Stimulated activated naive CD8-positive, alpha-beta T cell treated with anti-CD3 and anti-CD28 coated beads, Interleukin-15, amount 100 ng/mL, for 72 hours (primary cell): Measurements from ENCODE around the gene EFR3B.

ENCODE experiments used
- ATAC-seq: fragments of 150-1000 bp; cut with Tn5 transposase; 2 replicates; pipeline ENCODE4 v1.10.0; 2021; ENCODE audit warnings: mild to moderate bottlenecking, moderate library complexity
- DNase-seq, 2 donors: peaks; one replicate each; pipeline ENCODE4 v3.0.0; 2021 to 2022
- H3K27ac Mint-ChIP-seq, 2 donors: one replicate each; pipeline ENCODE4 v1.8.0; 2022; ENCODE audit warnings: mild to moderate bottlenecking in 2 of 2, mixed read lengths in 2 of 2, moderate library complexity in 2 of 2
- H3K27me3 Mint-ChIP-seq: one replicate; pipeline ENCODE4 v1.8.0; 2022; ENCODE audit warnings: mixed read lengths
- H3K4me1 Mint-ChIP-seq: one replicate; pipeline ENCODE4 v1.8.0; 2022; ENCODE audit warnings: mild to moderate bottlenecking, mixed read lengths
- H3K4me3 Mint-ChIP-seq, 2 donors: one replicate each; pipeline ENCODE4 v1.8.0; 2022; ENCODE audit warnings: mild to moderate bottlenecking in 2 of 2, mixed read lengths in 2 of 2, moderate library complexity in 1 of 2
- H3K9me3 Mint-ChIP-seq, 2 donors: one replicate each; pipeline ENCODE4 v1.8.0; 2022; ENCODE audit warnings: mixed read lengths in 2 of 2

EFR3B gene

DNA sequence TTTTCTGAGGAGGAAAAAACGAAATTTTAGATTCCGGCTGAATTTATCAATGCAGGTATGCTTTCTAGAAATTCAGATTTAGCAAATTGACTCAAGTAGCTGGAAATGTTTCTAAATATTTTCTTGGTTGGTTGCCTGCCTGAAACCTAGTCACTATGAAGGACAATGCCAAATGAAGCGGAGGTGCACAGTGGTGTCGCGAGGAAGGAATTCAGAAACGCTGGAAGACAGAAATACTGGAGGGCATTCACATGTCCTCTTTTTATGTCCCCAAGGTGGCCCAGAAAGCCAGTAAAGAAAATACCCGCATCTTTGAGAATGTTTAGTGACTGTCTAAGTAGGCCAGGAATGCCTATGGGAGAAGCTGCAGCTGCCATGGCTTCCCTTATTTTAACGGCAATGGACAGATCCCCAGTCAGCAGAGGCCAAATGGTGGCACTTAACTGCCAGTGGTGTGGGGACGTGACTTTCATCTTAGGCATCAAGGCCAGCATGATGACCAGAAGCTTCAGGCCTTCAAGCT lies 15.8 kb upstream of the EFR3B start:
- DNase-seq (no peak), ATAC-seq (no peak)
- Mint-ChIP-seq H3K27me3 (no peaks in the 10 kb centered on the region), H3K27ac (no peak overlapping the region), H3K4me3 (no peak overlapping the region), H3K9me3 (no peaks in the 10 kb centered on the region), H3K4me1 (no peaks in the 10 kb centered on the region)

DNA sequence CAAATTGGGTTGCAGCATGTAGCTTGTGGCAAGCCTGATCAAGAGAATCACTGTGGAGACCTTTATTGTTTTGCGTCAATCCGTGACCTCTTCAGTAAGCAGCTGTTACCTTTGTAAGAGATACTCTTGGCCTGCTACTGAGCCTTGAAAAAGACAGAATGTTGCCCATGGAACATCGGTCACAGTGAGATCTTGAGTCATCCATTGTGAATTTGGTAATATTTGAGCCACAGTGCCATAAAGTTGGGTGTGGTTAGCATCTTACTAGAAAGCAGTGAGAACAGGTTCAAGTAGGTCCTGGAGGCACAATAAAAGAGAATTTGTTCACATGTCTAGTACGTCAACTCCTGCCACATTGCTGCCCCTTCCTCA lies 12.7 kb upstream of the EFR3B start:
- DNase-seq (no peak), ATAC-seq (no peak)
- Mint-ChIP-seq H3K27me3 (no peaks in the 10 kb centered on the region), H3K9me3 (no peaks in the 10 kb centered on the region), H3K4me1 (no peaks in the 10 kb centered on the region), H3K4me3 (no peak overlapping the region), H3K27ac (no peak overlapping the region)

DNA sequence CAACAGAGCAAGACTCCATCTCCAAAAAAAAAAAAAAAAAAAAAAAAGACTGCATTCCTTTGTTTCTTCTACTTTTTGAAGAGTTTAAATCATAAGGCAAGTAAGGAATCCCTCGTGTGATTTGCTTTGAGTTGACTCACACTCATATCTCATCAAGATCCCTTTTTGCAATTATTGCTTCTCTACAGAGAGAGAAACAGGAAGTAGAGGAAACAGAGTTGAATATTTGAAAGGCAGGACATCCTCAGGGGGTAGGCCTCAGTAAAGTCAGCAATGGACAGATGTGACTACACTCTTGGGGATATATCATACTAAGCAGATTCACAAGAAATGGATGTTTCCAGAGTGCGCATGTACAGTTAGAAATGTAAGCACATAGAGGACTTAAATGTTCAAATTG lies 11.2 kb upstream of the EFR3B start:
- no peak for ATAC-seq
- no peak overlapping the region for H3K4me3 Mint-ChIP-seq
- H3K27ac Mint-ChIP-seq, result no peak overlapping the region
- DNase-seq, result no peak
- H3K9me3 Mint-ChIP-seq, result no peaks in the 10 kb centered on the region
- no peaks in the 10 kb centered on the region for H3K4me1 Mint-ChIP-seq
- no peaks in the 10 kb centered on the region for H3K27me3 Mint-ChIP-seq

DNA sequence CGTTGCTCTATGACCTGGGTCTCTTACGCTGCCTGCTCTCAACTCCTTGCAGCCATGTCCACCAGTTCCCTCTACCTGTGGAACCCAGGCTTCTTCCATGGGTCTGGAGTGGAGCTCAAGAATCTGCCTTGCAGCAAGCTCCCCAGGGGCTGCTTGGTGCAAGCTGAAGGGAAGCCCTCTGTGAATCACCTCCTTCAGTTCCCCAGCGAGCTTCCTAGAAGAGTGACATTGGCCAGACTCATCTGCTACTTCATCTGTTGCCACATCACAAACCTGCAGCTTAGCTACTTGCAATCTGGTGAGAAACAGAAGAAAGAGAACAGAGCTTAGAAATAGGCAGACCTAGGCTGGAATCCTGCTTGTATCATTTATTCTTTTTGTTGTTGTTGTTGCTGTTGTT lies 9.8 kb upstream of the EFR3B start:
- H3K9me3 Mint-ChIP-seq, result no peaks in the 10 kb centered on the region
- H3K4me1 Mint-ChIP-seq, result no peaks in the 10 kb centered on the region
- no peak for ATAC-seq
- H3K4me3 Mint-ChIP-seq, result no peak overlapping the region
- no peak overlapping the region for H3K27ac Mint-ChIP-seq
- no peaks in the 10 kb centered on the region for H3K27me3 Mint-ChIP-seq
- no peak for DNase-seq

DNA sequence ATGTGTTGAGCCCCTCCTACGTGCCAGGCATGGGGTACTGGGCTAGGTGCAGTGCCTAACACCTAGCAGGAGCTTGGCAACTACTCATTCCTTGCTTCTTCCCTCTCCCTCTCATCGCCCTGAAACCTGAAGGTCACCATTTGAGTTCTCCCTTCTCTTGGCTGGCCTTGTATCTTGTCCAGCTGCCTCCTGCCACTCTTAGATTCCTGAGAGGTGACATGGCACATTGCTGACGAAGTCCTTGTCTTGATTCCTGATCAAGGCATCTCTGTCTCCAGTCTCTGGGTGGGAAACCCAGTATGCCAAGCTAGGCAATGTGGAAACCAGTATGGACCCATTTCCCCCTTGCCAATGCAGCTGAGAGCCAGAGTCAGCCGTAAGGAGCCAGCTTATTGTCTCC lies 9.0 kb upstream of the EFR3B start:
- no peak overlapping the region for H3K4me3 Mint-ChIP-seq
- ATAC-seq, result no peak
- no peaks in the 10 kb centered on the region for H3K4me1 Mint-ChIP-seq
- no peak for DNase-seq
- no peak overlapping the region for H3K27ac Mint-ChIP-seq
- no peaks in the 10 kb centered on the region for H3K9me3 Mint-ChIP-seq
- no peaks in the 10 kb centered on the region for H3K27me3 Mint-ChIP-seq

DNA sequence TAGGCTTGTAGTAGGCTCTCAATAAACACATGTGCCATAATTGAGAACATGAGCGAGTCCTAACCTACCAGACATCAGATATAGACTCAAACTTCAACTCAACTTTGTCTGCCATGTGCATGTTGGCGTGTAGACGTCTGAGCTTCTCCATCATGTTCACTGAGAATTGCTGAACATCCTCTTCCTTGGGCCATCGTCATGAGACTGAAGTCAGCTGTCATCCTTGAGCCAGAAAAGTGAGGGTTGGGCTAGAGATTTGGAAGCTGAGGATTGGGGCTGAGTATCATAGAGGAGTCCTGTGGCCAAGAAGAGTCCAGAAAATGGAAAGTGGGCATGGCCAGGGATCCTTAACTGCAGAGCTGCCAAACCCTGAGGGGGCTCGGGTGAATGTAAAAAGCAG lies 7.8 kb upstream of the EFR3B start:
- H3K27me3 Mint-ChIP-seq, result no peaks in the 10 kb centered on the region
- no peak overlapping the region for H3K27ac Mint-ChIP-seq
- no peak overlapping the region for H3K4me3 Mint-ChIP-seq
- DNase-seq (no peak), ATAC-seq (no peak)
- no peaks in the 10 kb centered on the region for H3K9me3 Mint-ChIP-seq
- H3K4me1 Mint-ChIP-seq, result no peaks in the 10 kb centered on the region

DNA sequence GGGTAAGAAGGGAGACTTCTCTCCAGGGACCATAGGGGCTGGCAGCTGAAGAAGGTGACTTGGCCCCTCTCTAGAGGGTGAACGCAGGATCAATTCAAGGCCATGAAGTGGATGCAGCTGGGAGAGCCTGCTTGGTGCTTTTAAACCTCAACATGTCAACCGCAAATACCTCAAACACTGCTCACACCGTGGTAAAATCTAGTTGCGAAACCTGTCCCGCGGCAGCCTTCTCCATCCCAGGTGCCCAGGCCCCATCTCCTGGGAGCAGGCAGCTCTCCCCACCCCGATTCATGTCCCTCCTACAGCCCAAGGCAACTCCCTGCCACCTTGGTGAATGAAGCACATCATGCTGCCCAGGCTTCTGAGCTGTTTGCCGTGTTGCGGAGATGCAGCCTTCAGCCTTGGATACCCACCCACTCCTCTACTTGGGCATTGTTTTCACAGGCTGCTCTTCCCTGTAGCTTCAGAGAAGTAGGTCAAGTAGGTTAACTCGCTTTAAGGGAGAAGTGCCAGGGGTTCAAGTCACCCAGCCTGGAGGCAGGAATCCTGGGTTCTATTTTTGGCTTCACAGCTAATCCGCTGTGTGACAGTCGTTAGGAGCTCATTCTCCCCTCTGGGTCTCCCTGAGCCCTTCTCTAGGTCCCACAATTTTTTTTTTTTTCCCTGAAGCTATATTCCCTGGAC lies 6.2 kb upstream of the EFR3B start:
- Mint-ChIP-seq H3K4me3 (no peak overlapping the region), H3K9me3 (no peaks in the 10 kb centered on the region), H3K27me3 (peaks cover 10% of the 10 kb centered on the region), H3K4me1 (no peaks in the 10 kb centered on the region), H3K27ac (no peak overlapping the region)
- no peak for DNase-seq
- ATAC-seq, result no peak

DNA sequence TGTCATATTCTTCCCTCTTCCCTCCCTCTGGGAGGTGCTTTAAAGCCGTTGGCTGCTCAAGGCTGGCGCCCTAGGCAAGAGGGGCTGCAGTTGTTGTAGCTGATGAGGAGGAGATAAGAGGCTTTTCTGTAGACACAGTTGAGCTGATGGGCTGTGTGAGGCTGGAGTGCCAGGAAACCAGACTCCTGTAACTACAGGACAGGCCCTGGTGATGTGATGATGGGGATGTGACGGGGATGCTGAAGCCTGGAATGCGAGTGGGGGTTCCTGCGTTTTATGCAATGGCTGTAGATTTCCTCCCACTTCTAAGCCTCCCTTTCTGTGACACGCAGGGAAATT lies 5.7 kb upstream of the EFR3B start:
- ATAC-seq, result no peak
- H3K27me3 Mint-ChIP-seq, result peaks cover 15% of the 10 kb centered on the region
- H3K4me1 Mint-ChIP-seq, result peaks cover 3% of the 10 kb centered on the region
- no peak overlapping the region for H3K4me3 Mint-ChIP-seq
- no peak overlapping the region for H3K27ac Mint-ChIP-seq
- no peaks in the 10 kb centered on the region for H3K9me3 Mint-ChIP-seq
- DNase-seq, result no peak

DNA sequence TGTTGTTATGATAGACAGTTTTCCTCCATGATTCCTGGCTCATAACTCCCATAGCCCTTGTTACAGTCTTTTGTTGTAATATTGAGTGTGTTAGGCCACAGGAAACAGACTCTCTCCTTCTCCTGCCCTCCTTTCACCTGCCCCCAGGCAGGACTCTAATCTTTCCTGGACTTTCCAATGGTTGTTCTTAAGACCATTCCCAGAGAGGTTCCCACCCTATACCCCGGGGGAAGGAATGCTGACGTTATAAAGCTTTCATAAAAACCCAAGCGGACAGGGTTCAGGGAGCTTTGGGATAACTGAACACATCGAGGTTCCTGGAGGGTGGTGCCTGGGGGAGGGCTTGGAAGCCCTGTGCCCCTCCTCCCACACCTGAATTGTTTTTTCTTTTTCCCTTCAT lies 2.8 kb upstream of the EFR3B start:
- no peak overlapping the region for H3K27ac Mint-ChIP-seq
- H3K4me1 Mint-ChIP-seq, result peaks cover 28% of the 10 kb centered on the region
- DNase-seq (no peak), ATAC-seq (no peak)
- peaks cover 42% of the 10 kb centered on the region for H3K27me3 Mint-ChIP-seq
- no peaks in the 10 kb centered on the region for H3K9me3 Mint-ChIP-seq
- no peak overlapping the region for H3K4me3 Mint-ChIP-seq

DNA sequence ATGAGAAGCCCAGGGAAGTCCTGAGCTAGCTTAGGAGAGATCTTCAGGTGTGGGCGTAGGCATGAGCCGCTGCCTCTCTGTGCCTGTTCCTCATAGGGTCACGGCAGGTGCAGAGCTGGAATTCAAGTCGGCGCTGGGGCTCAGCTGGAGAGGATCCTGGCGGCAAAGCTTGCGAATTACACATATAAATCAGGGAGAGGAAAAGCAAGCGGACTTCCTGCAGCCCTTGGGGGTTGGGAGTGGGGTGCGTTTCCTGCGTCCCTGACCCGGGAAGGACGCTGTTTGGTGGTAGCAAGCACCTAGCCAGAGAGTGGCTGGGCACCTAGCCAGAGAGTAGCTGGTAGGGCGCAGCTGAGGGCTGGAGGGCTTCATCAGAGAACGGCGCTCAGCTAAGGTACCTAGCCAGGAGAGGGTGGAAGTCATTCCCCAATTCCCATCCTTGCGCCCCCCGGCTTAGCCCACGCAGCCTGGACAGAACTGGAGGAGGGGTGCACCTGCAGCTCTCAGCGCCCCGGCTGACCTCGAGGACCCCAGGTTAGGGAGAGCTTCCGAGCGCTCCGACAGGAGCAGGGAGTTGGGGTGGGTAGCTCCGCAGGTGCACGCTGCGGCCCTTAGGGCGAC lies 459 bp upstream of the EFR3B start:
- no peak overlapping the region for H3K27ac Mint-ChIP-seq
- ATAC-seq (peak; percentile 1), DNase-seq (peak in 1 of 2 donors; percentile 26)
- H3K4me3 Mint-ChIP-seq, result peak overlapping the region; percentile 68 to 75
- H3K4me1 Mint-ChIP-seq, result peaks cover 40% of the 10 kb centered on the region
- no peaks in the 10 kb centered on the region for H3K9me3 Mint-ChIP-seq
- peaks cover 63% of the 10 kb centered on the region for H3K27me3 Mint-ChIP-seq

DNA sequence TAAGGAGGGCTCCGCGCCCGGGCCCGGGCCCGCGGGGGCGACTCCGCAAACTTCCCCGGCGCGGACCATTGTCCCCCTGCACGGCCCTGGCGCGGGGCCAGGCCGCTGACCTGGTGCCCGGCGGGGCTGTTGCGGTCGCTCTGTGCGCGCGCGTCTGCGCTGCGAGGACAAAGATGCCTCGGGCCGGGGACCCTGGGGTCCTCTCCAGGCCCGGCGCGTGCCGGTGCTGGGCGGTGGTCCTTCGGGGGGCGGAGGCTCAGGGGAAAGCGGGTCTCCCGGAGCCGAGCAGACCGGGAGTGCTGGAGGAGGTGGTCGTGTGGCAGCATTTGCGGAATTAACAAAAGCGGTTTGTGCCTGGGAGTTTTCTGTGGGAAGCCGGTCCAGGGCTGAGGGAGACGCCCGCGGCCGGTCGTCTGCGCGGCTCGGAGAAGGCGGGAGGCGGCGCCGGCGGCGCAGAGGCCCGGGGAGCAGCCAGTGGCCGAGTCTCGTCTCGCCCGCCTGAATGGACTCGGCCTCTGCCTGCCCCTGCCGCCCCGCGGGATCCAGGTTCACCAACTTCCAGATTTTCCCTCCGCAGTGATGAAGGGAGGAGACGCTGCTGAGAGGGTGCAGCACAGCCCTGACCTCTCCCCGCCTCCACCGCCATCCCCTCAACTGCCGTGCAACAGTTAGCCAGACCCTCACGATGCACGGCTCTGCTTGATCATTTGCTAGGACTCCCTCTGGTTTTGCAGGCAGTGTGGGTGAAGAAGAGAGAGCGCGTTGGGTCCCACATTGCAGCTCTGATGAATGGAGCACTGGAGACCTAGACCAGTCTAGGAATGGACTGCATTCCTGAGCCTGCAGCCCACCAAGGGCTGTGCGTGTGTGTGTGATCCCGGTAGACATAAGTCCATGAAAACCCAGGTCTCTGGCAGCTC lies 705 bp downstream of the EFR3B start:
- DNase-seq (peak; percentile 15 to 23), ATAC-seq (peak; percentile 12)
- Mint-ChIP-seq H3K4me1 (peaks cover 40% of the 10 kb centered on the region), H3K4me3 (peak overlapping the region; percentile 87 to 96), H3K27me3 (peaks cover 74% of the 10 kb centered on the region), H3K27ac (peak overlapping the region in 1 of 2 donors; percentile 79), H3K9me3 (no peaks in the 10 kb centered on the region)

DNA sequence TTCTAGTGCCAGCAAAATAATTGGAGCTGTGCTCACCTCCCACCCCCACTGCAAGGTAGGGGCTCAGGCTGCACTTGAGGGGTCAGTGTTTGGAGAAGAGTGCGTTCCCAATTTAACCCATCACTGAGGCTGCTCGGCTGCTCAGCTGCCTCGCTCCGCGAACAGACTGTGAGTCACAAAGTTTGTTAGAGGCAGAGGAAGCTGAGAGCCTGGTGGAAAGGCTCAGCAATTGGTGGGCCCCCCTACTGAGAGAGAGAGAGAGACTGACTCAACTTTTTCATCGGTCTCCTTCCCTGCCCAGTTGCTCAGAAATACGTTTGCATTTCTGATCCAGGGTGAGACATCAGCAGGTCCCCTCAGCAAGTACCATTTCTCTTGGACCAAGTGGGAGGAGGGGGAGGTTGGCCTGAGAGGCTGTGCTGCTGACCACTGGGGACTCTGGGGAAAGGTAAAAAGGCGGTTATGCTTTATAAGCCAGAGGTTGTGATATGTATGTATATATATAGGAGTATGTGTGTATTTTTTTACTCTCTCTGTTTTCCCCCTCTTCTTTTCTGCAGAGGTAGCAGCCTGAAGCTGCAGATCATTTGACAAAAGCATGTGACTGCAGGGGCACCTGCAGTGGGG lies 1.5 kb downstream of the EFR3B start:
- ATAC-seq (peak; percentile 72), DNase-seq (peak; percentile 49 to 67)
- Mint-ChIP-seq H3K27me3 (peaks cover 74% of the 10 kb centered on the region), H3K27ac (no peak overlapping the region), H3K4me1 (peaks cover 40% of the 10 kb centered on the region), H3K9me3 (no peaks in the 10 kb centered on the region), H3K4me3 (peak overlapping the region; percentile 87 to 96)

DNA sequence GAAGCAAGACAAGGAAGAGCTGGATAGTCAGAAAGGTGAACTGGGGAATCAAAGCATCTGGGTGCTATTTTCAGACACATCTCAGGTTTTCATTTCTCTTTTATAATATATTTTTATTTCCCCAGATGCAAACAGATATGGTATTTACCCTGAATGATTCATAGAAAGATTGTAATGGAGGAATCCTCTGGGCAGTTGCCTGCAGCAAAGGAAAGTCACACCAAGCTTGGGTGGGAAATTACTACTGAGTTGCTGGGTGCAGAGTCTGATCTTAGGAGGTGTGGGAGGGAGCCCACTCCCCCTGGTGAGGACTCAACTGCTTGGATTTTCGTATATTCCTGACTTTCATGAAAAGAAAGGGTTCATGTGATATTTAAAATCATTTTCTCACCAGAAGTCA lies 2.1 kb downstream of the EFR3B start:
- ATAC-seq, result no peak
- no peak for DNase-seq
- Mint-ChIP-seq H3K4me3 (no peak overlapping the region), H3K27ac (no peak overlapping the region), H3K9me3 (no peaks in the 10 kb centered on the region), H3K4me1 (peaks cover 40% of the 10 kb centered on the region), H3K27me3 (peaks cover 80% of the 10 kb centered on the region)

DNA sequence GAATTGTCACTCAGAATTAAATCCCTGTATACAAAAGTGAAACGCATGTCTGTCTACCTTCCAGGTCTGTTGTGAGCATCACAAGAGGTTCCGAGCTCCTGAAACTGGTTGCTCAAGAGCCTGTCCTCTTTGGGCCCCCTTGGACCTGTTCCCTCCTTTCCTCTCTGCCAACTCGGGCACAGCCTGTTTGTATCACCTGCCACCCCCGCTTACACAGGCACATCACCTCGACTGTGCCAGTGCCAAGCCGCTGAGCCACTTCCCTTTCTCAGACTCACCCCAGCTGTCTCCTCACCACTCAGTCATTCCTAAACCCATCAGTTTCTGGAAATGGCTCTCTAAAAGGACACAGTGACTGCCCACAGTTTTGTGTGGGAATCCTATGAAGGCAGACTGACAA lies 3.1 kb downstream of the EFR3B start:
- H3K27ac Mint-ChIP-seq, result no peak overlapping the region
- no peaks in the 10 kb centered on the region for H3K9me3 Mint-ChIP-seq
- ATAC-seq, result no peak
- peak in 1 of 2 donors; percentile 15 for DNase-seq
- H3K27me3 Mint-ChIP-seq, result peaks cover 85% of the 10 kb centered on the region
- peak overlapping the region in 1 of 2 donors; percentile 38 for H3K4me3 Mint-ChIP-seq
- peaks cover 41% of the 10 kb centered on the region for H3K4me1 Mint-ChIP-seq

DNA sequence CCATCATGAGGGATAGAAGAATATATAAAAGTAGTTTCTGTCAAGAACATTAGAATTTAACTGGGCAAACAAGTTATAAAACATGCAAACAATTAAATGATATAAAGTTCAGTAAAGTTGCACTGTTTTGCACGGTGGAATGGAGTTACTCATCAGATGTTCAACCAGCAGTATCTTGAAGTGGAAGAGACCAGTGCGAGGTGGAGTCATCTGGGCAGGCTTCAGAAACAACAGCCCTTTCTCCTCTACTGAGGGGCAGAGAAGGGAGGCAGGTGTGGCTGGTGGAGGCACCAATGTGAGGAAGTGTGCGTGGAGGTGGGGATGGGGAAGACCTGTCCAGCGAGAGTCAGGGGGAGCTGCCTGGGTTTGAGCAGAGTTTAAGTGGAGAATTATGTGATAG lies 7.5 kb downstream of the EFR3B start:
- ATAC-seq (no peak), DNase-seq (no peak)
- H3K27ac Mint-ChIP-seq, result peak overlapping the region in 1 of 2 donors; percentile 28
- no peak overlapping the region for H3K4me3 Mint-ChIP-seq
- H3K27me3 Mint-ChIP-seq, result peaks cover 62% of the 10 kb centered on the region
- H3K4me1 Mint-ChIP-seq, result peaks cover 13% of the 10 kb centered on the region
- no peaks in the 10 kb centered on the region for H3K9me3 Mint-ChIP-seq
